ENCODE measurements around the gene FOLH1. TPM values are rescaled to one million over a fixed set of nuclear protein-coding genes. Genes with fewer than 3 reads are reported as not detected.
"Not testable (repeated sequence)": the region's sequence is repeated elsewhere in the genome, so short reads cannot be mapped to it uniquely, and the experiment has no call there.

The FOLH1 gene
- total and polyA plus RNA-seq, 2 of the 13 experiments (the other 11 are each of a cell fraction or from before 2014, with no cell fraction given) = not detected

GRCh38 chr11:49168992-49169391 is 39.4 kb downstream of the FOLH1 start:
- H3K4me3 ChIP-seq (replicated peaks in 1 of 3; ENCODE audit: insufficient read depth in 1 of 3, low read depth in 2 of 3, low read length in 3 of 3); H3K27me3 ChIP-seq (ENCODE audit: control insufficient read depth in 1 of 2, insufficient read depth in 2 of 2, low read length in 2 of 2); H3K36me3 ChIP-seq (replicated peaks in 1 of 2; ENCODE audit: control insufficient read depth in 1 of 2, insufficient read depth in 2 of 2, low read length in 2 of 2); H4K20me1 ChIP-seq (ENCODE audit: insufficient read depth, low read length); H3K4me2 ChIP-seq (ENCODE audit: low read depth, low read length); FAIRE-seq; CTCF ChIA-PET (ENCODE audit: low intra/inter-chr PET ratio, low total read pairs); H3K9me3 ChIP-seq (ENCODE audit: low read length); in situ Hi-C loops (cut with HindIII; ENCODE audit: extremely low pct_ligation_motif_present, low pct_unique_long_range_greater_than_20kb); H3K9ac ChIP-seq (ENCODE audit: insufficient read depth, low read depth, low read length); DNase-seq (ENCODE audit: low spot score); intact Hi-C loops (cut with micrococcal nuclease; ENCODE audit: unreplicated experiment); H3K4me1 ChIP-seq (ENCODE audit: insufficient read depth, low read length); H2AFZ ChIP-seq (ENCODE audit: low read length); H3K79me2 ChIP-seq (ENCODE audit: insufficient read depth, low read length); H3K27ac ChIP-seq (ENCODE audit: extremely low read length, insufficient read depth, low read length); BruUV-seq (replicated peaks); ATAC-seq; POLR2A ChIA-PET: not testable (repeated sequence)
- WGBS (ENCODE audit: low lambda C conversion rate) = 13% methylated on average over 4 of the region's 4 CpGs
- TF ChIP-seq MAFF (IDR thresholded peaks at IDR 0.05; ENCODE audit: low read depth, low read length) (0 out of 2 replicates have a peak, but pooled peaks have one; percentile 27), MAFK (conservative IDR thresholded peaks at IDR 0.05 in 1 of 2, IDR thresholded peaks at IDR 0.05 in 1 of 2; ENCODE audit: low read length in 2 of 2) (peak in 1 of 2 experiments; percentile 42; a peak in 1 of 4 replicates)

- FAIRE-seq = no peak
These were observed 57.2 kb downstream of the FOLH1 start for GRCh38 chr11:49151211-49151610.

More at GRCh38 chr11:49151211-49151610, 57.2 kb downstream of the FOLH1 start:
- Histone ChIP-seq H3K4me3 (replicated peaks in 1 of 3; ENCODE audit: insufficient read depth in 1 of 3, low read depth in 2 of 3, low read length in 3 of 3) (no peak overlapping the region), H3K27me3 (ENCODE audit: control insufficient read depth in 1 of 2, insufficient read depth in 2 of 2, low read length in 2 of 2) (no peaks in the 10 kb centered on the region), H3K9me3 (ENCODE audit: low read length) (no peaks in the 10 kb centered on the region), H3K27ac (ENCODE audit: extremely low read length, insufficient read depth, low read length) (no peak overlapping the region), H4K20me1 (ENCODE audit: insufficient read depth, low read length) (no peaks in the 10 kb centered on the region), H3K4me2 (ENCODE audit: low read depth, low read length) (no peak overlapping the region), H3K9ac (ENCODE audit: insufficient read depth, low read depth, low read length) (no peak overlapping the region), H3K79me2 (ENCODE audit: insufficient read depth, low read length) (no peaks in the 10 kb centered on the region), H2AFZ (ENCODE audit: low read length) (no peak overlapping the region), H3K4me1 (ENCODE audit: insufficient read depth, low read length) (no peaks in the 10 kb centered on the region), H3K36me3 (replicated peaks in 1 of 2; ENCODE audit: control insufficient read depth in 1 of 2, insufficient read depth in 2 of 2, low read length in 2 of 2) (no peaks in the 10 kb centered on the region)
- no TSS peak for BruUV-seq (replicated peaks)
- no peak for DNase-seq (ENCODE audit: low spot score)
- intact Hi-C loops (cut with micrococcal nuclease; ENCODE audit: unreplicated experiment) (no loop called here), in situ Hi-C loops (cut with HindIII; ENCODE audit: extremely low pct_ligation_motif_present, low pct_unique_long_range_greater_than_20kb) (no loop called here)
- no peak for TF ChIP-seq ZNF639 (CRISPR knock-in tag; conservative IDR thresholded peaks at IDR 0.05)
- TF ChIP-seq ZBTB4 (CRISPR knock-in tag; IDR thresholded peaks at IDR 0.05; ENCODE audit: borderline replicate concordance) = no peak
- TF ChIP-seq NR2F6 (IDR thresholded peaks at IDR 0.05) = no peak
- no peak for TF ChIP-seq NR2F6 (CRISPR knock-in tag; IDR thresholded peaks at IDR 0.05)
- TF ChIP-seq GLI4 (CRISPR knock-in tag; IDR thresholded peaks at IDR 0.05; ENCODE audit: borderline replicate concordance) = no peak
- no peak for TF ChIP-seq ZC3H4 (CRISPR knock-in tag; IDR thresholded peaks at IDR 0.05; ENCODE audit: borderline replicate concordance)
- ChIA-PET POLR2A (no interaction called here), CTCF (ENCODE audit: low intra/inter-chr PET ratio, low total read pairs) (no interaction called here)
- no peak for ATAC-seq
- WGBS (ENCODE audit: low lambda C conversion rate) = 62% methylated on average over 12 of the region's 12 CpGs
